Fibroblast of lung (primary cell): ENCODE results near the gene GRIK4. TPM values are rescaled to one million over a fixed set of nuclear protein-coding genes. Genes with fewer than 3 reads are reported as not detected.

Source experiments
- DNase-seq, 2 donors: peaks; one replicate each; pipeline versions ENCODE4 v3.0.0 to v3.0.0-alpha.2; 2010; ENCODE audit warnings: low read depth in 2 of 2
- H2AFZ ChIP-seq: 2 replicates; pipeline ENCODE4 v1.5.1; 2012; ENCODE audit warnings: low read length, control low read depth, inconsistent platforms
- H3K27ac ChIP-seq: 2 replicates; pipeline ENCODE4 v1.5.1; 2011; ENCODE audit warnings: low read length, control low read depth; ENCODE audit not compliant: insufficient read depth
- H3K27me3 ChIP-seq: 2 replicates; pipeline ENCODE4 v1.5.1; 2011; ENCODE audit warnings: mild to moderate bottlenecking, low read length; ENCODE audit not compliant: control insufficient read depth, insufficient read depth
- H3K36me3 ChIP-seq: 2 replicates; pipeline ENCODE4 v1.5.1; 2011; ENCODE audit warnings: low read length; ENCODE audit not compliant: control insufficient read depth, insufficient read depth
- H3K4me1 ChIP-seq: 2 replicates; pipeline ENCODE4 v1.5.1; 2011; ENCODE audit warnings: low read length; ENCODE audit not compliant: control insufficient read depth, insufficient read depth; ENCODE audit errors: extremely low read depth
- H3K4me2 ChIP-seq: 2 replicates; pipeline ENCODE4 v1.5.1; 2011; ENCODE audit warnings: low read length, control low read depth; ENCODE audit not compliant: insufficient read depth; ENCODE audit errors: extremely low read depth
- H3K4me3 ChIP-seq, 4 experiments: fragments of 200-600 bp in 1 of 4; sonication (generic) in 1 of 4; replicated peaks in 1 of 4; 2 replicates each; pipeline ENCODE4 v1.5.1; 2011 to 2016; ENCODE audit warnings: low read length in 4 of 4, low read depth in 3 of 4, mild to moderate bottlenecking in 3 of 4, control low read depth in 2 of 4, inconsistent platforms in 1 of 4, mixed read lengths in 1 of 4; ENCODE audit not compliant: insufficient read depth in 1 of 4; ENCODE audit errors: control extremely low read depth in 1 of 4
- H3K79me2 ChIP-seq: 2 replicates; pipeline ENCODE4 v1.5.1; 2012; ENCODE audit warnings: mild to moderate bottlenecking, low read length, inconsistent platforms; ENCODE audit not compliant: control insufficient read depth, insufficient read depth
- H3K9ac ChIP-seq: 2 replicates; pipeline ENCODE4 v1.5.1; 2011; ENCODE audit warnings: mild to moderate bottlenecking, low read length, control low read depth; ENCODE audit not compliant: insufficient read depth
- H3K9me3 ChIP-seq: 2 replicates; pipeline ENCODE4 v1.5.1; 2012; ENCODE audit warnings: low read depth, low read length; ENCODE audit not compliant: control insufficient read depth, insufficient read depth
- H4K20me1 ChIP-seq: 2 replicates; pipeline ENCODE4 v1.5.1; 2011; ENCODE audit warnings: low read length; ENCODE audit not compliant: control insufficient read depth, insufficient read depth; ENCODE audit errors: extremely low read depth
- CTCF ChIP-seq, 2 donors: IDR thresholded peaks in 1 of 2; conservative IDR thresholded peaks in 1 of 2; 1 replicate in 1 of 2; 2 replicates in 1 of 2; pipeline ENCODE4 v1.5.1; 2011 to 2012; ENCODE audit warnings: low read length in 2 of 2, control low read depth in 1 of 2, inconsistent platforms in 1 of 2, low read depth in 1 of 2, mild to moderate bottlenecking in 1 of 2
- EZH2 ChIP-seq: IDR thresholded peaks from 2 replicates; pipeline ENCODE4 v1.5.1; 2012; ENCODE audit warnings: low read length, control low read depth, mild to moderate bottlenecking; ENCODE audit errors: missing control alignments
- polyA plus RNA-seq, 2 donors: library from polyadenylated mRNA; depleted of rRNA in 1 of 2; stranded (reverse) in 1 of 2; unstranded in 1 of 2; fragments of >200 nt; gene quantifications; 2 replicates each; pipeline ENCODE4 v1.2.1, GENCODE V29; 2011 to 2012; ENCODE audit warnings: missing spikeins in 1 of 2
- total RNA-seq: library from RNA; depleted of rRNA; stranded (reverse); fragments of >200 nt; gene quantifications from 2 replicates; pipeline ENCODE4 v1.2.1, GENCODE V29; 2014

GRIK4 gene
- total and polyA plus RNA-seq, 2 donors (not counting 1 experiment from before 2014, with no cell fraction given): 0.17 to 1.5 TPM

GRCh38 chr11:120573756-120574354 is 62.3 kb downstream of the GRIK4 start:
- Histone ChIP-seq H3K9ac (no peak overlapping the region), H2AFZ (no peak overlapping the region), H3K4me1 (no peaks in the 10 kb centered on the region), H3K9me3 (no peaks in the 10 kb centered on the region), H3K27me3 (peaks cover 4% of the 10 kb centered on the region), H4K20me1 (no peaks in the 10 kb centered on the region), H3K4me3 (no peak overlapping the region), H3K27ac (no peak overlapping the region), H3K4me2 (no peak overlapping the region), H3K36me3 (no peaks in the 10 kb centered on the region), H3K79me2 (no peaks in the 10 kb centered on the region)
- peak in 1 of 2 donors; percentile 21 for DNase-seq
- no peak for TF ChIP-seq EZH2
- no peak for TF ChIP-seq CTCF (conservative IDR thresholded peaks at IDR 0.05 in 1 of 2, IDR thresholded peaks at IDR 0.05 in 1 of 2; ENCODE audit: low read depth in 1 of 2, low read length in 2 of 2)

- TF ChIP-seq EZH2: no peak
- no peaks in the 10 kb centered on the region for H3K79me2 ChIP-seq
- H3K4me1 ChIP-seq: no peaks in the 10 kb centered on the region
- no peak overlapping the region for H2AFZ ChIP-seq
- no peak overlapping the region for H3K4me2 ChIP-seq
- H4K20me1 ChIP-seq: no peaks in the 10 kb centered on the region
- no peaks in the 10 kb centered on the region for H3K9me3 ChIP-seq
- H3K9ac ChIP-seq: no peak overlapping the region
- no peak overlapping the region for H3K27ac ChIP-seq
- no peak overlapping the region for H3K4me3 ChIP-seq
- no peaks in the 10 kb centered on the region for H3K36me3 ChIP-seq
- DNase-seq: peak in 1 of 2 donors; percentile 47
- peaks cover 9% of the 10 kb centered on the region for H3K27me3 ChIP-seq
Observed at GRCh38 chr11:120574876-120575275, 63.3 kb downstream of the GRIK4 start.

GRCh38 chr11:120575461-120575860 is 63.9 kb downstream of the GRIK4 start:
- Histone ChIP-seq H3K4me2 (no peak overlapping the region), H4K20me1 (no peaks in the 10 kb centered on the region), H3K4me1 (no peaks in the 10 kb centered on the region), H2AFZ (no peak overlapping the region), H3K27me3 (peaks cover 9% of the 10 kb centered on the region), H3K36me3 (no peaks in the 10 kb centered on the region), H3K9ac (no peak overlapping the region), H3K9me3 (no peaks in the 10 kb centered on the region), H3K27ac (no peak overlapping the region), H3K79me2 (no peaks in the 10 kb centered on the region), H3K4me3 (no peak overlapping the region)
- TF ChIP-seq CTCF (conservative IDR thresholded peaks at IDR 0.05 in 1 of 2, IDR thresholded peaks at IDR 0.05 in 1 of 2; ENCODE audit: low read depth in 1 of 2, low read length in 2 of 2): no peak
- no peak for TF ChIP-seq EZH2
- DNase-seq: no peak
